Calu3 (cell line): ENCODE measurements around the gene PELO. TPM values are rescaled to one million over a fixed set of nuclear protein-coding genes. Genes with fewer than 3 reads are reported as not detected.

Source experiments
- BruUV-seq: library from RNA; stranded (reverse); fragments of 400-500 nt; replicated peaks from 2 replicates; lab custom pipeline; 2021; lab: Mats Ljungman, UMichigan
- CTCF ChIA-PET: fragments of 300-600 bp; sonication (Branson Sonifier 250); formaldehyde crosslinking; loops from one replicate; lab custom pipeline; 2022; ENCODE audit warnings: antibody characterized with exemption; lab: Charles Lee
- DNase-seq: peaks from one replicate; pipeline ENCODE4 v3.0.0; 2022
- H3K27ac Mint-ChIP-seq: one replicate; pipeline ENCODE4 v1.8.0; 2022; ENCODE audit warnings: mixed read lengths; ENCODE audit not compliant: unreplicated experiment
- H3K27me3 Mint-ChIP-seq: one replicate; pipeline ENCODE4 v1.8.0; 2022; ENCODE audit warnings: mixed read lengths; ENCODE audit not compliant: unreplicated experiment
- H3K36me3 Mint-ChIP-seq: one replicate; pipeline ENCODE4 v1.8.0; 2022; ENCODE audit warnings: mild to moderate bottlenecking, moderate library complexity, mixed read lengths; ENCODE audit not compliant: insufficient read depth, unreplicated experiment
- H3K4me1 Mint-ChIP-seq: one replicate; pipeline ENCODE4 v1.8.0; 2022; ENCODE audit warnings: mild to moderate bottlenecking, low read depth, mixed read lengths; ENCODE audit not compliant: unreplicated experiment
- H3K4me3 Mint-ChIP-seq: one replicate; pipeline ENCODE4 v1.8.0; 2022; ENCODE audit warnings: mild to moderate bottlenecking, low read depth, moderate library complexity, mixed read lengths; ENCODE audit not compliant: unreplicated experiment
- H3K9me3 Mint-ChIP-seq: one replicate; pipeline ENCODE4 v1.8.0; 2022; ENCODE audit warnings: low read depth, mixed read lengths; ENCODE audit not compliant: unreplicated experiment
- CTCF ChIP-seq: fragments of 200-600 bp; IDR thresholded peaks from one replicate; pipeline ENCODE4 v1.8.0; 2022; ENCODE audit warnings: antibody characterized with exemption; ENCODE audit not compliant: unreplicated experiment
- intact Hi-C: fragments of 100-400 bp; cut with micrococcal nuclease; formaldehyde crosslinking; loops from one replicate; pipeline ENCODE4 v1.10.0; 2022; ENCODE audit not compliant: unreplicated experiment
- total RNA-seq: library from RNA; stranded (reverse); gene quantifications from 2 replicates; pipeline ENCODE4 v1.2.3, GENCODE V29; 2022

Gene PELO
- total RNA-seq, 1 experiment from 2014 or later: 24.6 TPM

GRCh38 chr5:52827815-52828214, 40.1 kb downstream of the PELO start:
- Mint-ChIP-seq H3K27ac (no peak overlapping the region), H3K27me3 (no peaks in the 10 kb centered on the region), H3K4me3 (no peak overlapping the region), H3K4me1 (no peaks in the 10 kb centered on the region), H3K36me3 (no peaks in the 10 kb centered on the region), H3K9me3 (no peaks in the 10 kb centered on the region)
- no peak for TF ChIP-seq CTCF
- intact Hi-C loops: no loop called here
- BruUV-seq: no TSS peak
- CTCF ChIA-PET: no interaction called here
- DNase-seq: no peak

GRCh38 chr5:52829664-52830063, 41.9 kb downstream of the PELO start:
- no peak for TF ChIP-seq CTCF

GRCh38 chr5:52830650-52831049, 42.9 kb downstream of the PELO start:
- intact Hi-C loops: no loop called here
- Mint-ChIP-seq H3K4me3 (no peak overlapping the region), H3K9me3 (no peaks in the 10 kb centered on the region), H3K4me1 (no peaks in the 10 kb centered on the region), H3K36me3 (no peaks in the 10 kb centered on the region), H3K27ac (no peak overlapping the region), H3K27me3 (no peaks in the 10 kb centered on the region)
- TF ChIP-seq CTCF: no peak
- DNase-seq: no peak
- no TSS peak for BruUV-seq
- CTCF ChIA-PET: no interaction called here

More at GRCh38 chr5:52829664-52830063, 41.9 kb downstream of the PELO start:
- CTCF ChIA-PET: no interaction called here
- no peaks in the 10 kb centered on the region for H3K36me3 Mint-ChIP-seq
- no peak overlapping the region for H3K4me3 Mint-ChIP-seq
- H3K27ac Mint-ChIP-seq: no peak overlapping the region
- H3K9me3 Mint-ChIP-seq: no peaks in the 10 kb centered on the region
- no peak for DNase-seq
- H3K27me3 Mint-ChIP-seq: no peaks in the 10 kb centered on the region
- no TSS peak for BruUV-seq
- intact Hi-C loops: no loop called here
- H3K4me1 Mint-ChIP-seq: no peaks in the 10 kb centered on the region

GRCh38 chr5:52831786-52832511, 44.2 kb downstream of the PELO start:
- Mint-ChIP-seq H3K4me1 (no peaks in the 10 kb centered on the region), H3K36me3 (no peaks in the 10 kb centered on the region), H3K4me3 (no peak overlapping the region)

More at GRCh38 chr5:52831786-52832511, 44.2 kb downstream of the PELO start:
- H3K9me3 Mint-ChIP-seq: no peaks in the 10 kb centered on the region
- no peak overlapping the region for H3K27ac Mint-ChIP-seq
- DNase-seq: no peak
- no TSS peak for BruUV-seq
- CTCF ChIA-PET: no interaction called here
- TF ChIP-seq CTCF: no peak
- intact Hi-C loops: no loop called here
- no peaks in the 10 kb centered on the region for H3K27me3 Mint-ChIP-seq
